ENCODE results near the gene BPIFB6. TPM values are rescaled to one million over a fixed set of nuclear protein-coding genes. Genes with fewer than 3 reads are reported as not detected.

The BPIFB6 gene
- polyA plus RNA-seq, 1 of the 3 experiments (the other 2 are of a cell fraction) = not detected

DNA sequence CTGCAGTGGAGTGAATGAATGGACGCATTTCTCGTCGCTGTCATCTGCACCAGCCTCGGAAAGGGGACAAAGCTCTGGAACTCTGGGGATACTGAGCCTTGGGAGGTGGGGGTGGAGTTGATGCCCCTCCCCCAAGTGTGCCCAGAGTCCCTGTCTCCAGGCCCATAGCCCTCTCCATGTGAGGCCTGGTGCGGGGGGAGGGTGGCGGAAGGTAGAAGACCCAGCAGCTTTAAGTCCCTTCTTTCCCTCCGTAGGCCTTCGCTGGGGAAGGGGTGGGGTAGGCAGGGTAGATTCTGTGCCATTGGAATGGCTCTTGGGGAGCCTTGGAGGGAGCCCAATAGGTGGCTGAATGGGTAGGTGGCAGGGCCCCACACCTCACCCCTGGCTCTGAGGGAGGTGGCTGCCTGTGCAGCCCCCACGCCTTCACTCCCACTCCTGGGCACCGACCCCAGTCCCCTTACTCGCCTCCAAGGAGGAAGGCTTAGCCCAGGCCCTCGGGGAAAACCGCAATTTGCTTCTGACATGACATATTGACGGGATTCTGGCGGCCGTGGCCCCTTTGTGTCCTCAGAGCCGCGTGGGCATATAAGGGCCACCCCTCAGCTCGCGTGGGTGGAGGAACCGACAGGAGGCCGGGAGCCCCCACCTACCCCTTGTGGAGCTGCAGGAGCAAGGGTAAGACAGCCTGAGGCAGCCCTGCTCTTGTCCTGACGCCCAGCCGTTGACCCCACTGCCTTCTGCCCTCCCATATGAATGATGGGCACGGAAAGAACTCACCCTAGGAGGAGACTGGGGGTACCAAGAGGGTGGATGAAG, 22.1 kb downstream of the BPIFB6 start, which contains the start of gene BPIFB3:
Gene BPIFB3, plus strand, starts transcription at position 613 of the 816 bp plus-strand sequence. CDS start 1,533 bp downstream, outside the sequence.
- CTCF ChIA-PET = no interaction called here
- no peak within 1 kb of the TSS for H3K9ac ChIP-seq
- peaks cover 42% of the 10 kb centered on the region; the same call in 1 of the 2 replicates for H3K27me3 ChIP-seq (ENCODE audit: insufficient read depth)
- H3K4me3 ChIP-seq (ENCODE audit: low read depth in 2 of 2, low read length in 1 of 2) = no peak within 1 kb of the TSS
- DNase-seq = no peak
- POLR2A ChIA-PET = no interaction called here
- TF ChIP-seq, protein P1, sequence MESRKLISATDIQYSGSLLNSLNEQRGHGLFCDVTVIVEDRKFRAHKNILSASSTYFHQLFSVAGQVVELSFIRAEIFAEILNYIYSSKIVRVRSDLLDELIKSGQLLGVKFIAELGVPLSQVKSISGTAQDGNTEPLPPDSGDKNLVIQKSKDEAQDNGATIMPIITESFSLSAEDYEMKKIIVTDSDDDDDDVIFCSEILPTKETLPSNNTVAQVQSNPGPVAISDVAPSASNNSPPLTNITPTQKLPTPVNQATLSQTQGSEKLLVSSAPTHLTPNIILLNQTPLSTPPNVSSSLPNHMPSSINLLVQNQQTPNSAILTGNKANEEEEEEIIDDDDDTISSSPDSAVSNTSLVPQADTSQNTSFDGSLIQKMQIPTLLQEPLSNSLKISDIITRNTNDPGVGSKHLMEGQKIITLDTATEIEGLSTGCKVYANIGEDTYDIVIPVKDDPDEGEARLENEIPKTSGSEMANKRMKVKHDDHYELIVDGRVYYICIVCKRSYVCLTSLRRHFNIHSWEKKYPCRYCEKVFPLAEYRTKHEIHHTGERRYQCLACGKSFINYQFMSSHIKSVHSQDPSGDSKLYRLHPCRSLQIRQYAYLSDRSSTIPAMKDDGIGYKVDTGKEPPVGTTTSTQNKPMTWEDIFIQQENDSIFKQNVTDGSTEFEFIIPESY (IDR thresholded peaks at IDR 0.05; ENCODE audit: borderline replicate concordance, low read depth) = no peak
- TF ChIP-seq FOXM1 (IDR thresholded peaks at IDR 0.05; ENCODE audit: low read depth) (no peak), RFX5 (IDR thresholded peaks at IDR 0.05; ENCODE audit: low read length) (no peak)
- no peak within 1 kb of the TSS for H3K27ac ChIP-seq (ENCODE audit: low read depth in 2 of 2, low read length in 1 of 2)
- H3K9me3 ChIP-seq = no peaks in the 10 kb centered on the region
- H3K36me3 ChIP-seq (replicated peaks in 1 of 2; ENCODE audit: control insufficient read depth in 1 of 2, insufficient read depth in 2 of 2, low read length in 1 of 2) = no peaks in the 10 kb centered on the region
- H4K20me1 ChIP-seq (ENCODE audit: insufficient read depth) = no peaks in the 10 kb centered on the region
- H2AFZ ChIP-seq (ENCODE audit: low read depth) = no peak within 1 kb of the TSS
- no peaks in the 10 kb centered on the region for H3F3A ChIP-seq (replicated peaks; ENCODE audit: insufficient read depth)
- H3K79me2 ChIP-seq (ENCODE audit: insufficient read depth) = no peaks in the 10 kb centered on the region
- no peak within 1 kb of the TSS for H3K4me2 ChIP-seq
- no peaks in the 10 kb centered on the region for H3K9me2 ChIP-seq
- WGBS (ENCODE audit: low lambda C conversion rate) = 25% methylated on average over 23 of the region's 25 CpGs
- H3K4me1 ChIP-seq (ENCODE audit: control insufficient read depth in 1 of 2, insufficient read depth in 2 of 2, low read depth in 1 of 2, low read length in 1 of 2) = no peaks in the 10 kb centered on the region

DNA sequence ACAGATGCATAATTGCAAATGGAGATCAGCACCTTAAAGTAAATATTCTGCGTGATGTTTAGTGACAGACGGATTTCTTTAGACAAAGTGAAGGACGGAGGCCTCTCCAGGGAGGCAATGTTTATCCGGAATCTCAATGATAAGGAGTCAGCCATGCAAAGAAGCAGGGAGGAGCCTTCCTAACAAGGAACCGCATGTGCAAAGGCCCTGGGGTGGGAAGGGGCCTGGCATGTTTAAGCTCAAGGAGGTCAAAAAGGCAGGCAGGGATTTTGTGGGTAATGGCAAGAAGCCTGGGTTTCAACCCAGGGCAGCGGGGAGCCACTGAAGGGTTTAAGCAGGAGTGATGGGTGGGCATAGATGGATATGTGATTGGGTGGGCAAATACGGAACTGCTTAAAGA, 22.9 kb downstream of the BPIFB6 start:
- ChIA-PET CTCF (no interaction called here), POLR2A (no interaction called here)
- Histone ChIP-seq H3K36me3 (replicated peaks in 1 of 2; ENCODE audit: control insufficient read depth in 1 of 2, insufficient read depth in 2 of 2, low read length in 1 of 2) (no peaks in the 10 kb centered on the region), H4K20me1 (ENCODE audit: insufficient read depth) (no peaks in the 10 kb centered on the region), H3K9ac (no peak overlapping the region), H3K27me3 (ENCODE audit: insufficient read depth) (peaks cover 42% of the 10 kb centered on the region; the same call in 1 of the 2 replicates), H2AFZ (ENCODE audit: low read depth) (no peak overlapping the region), H3K9me3 (no peaks in the 10 kb centered on the region), H3K4me3 (ENCODE audit: low read depth in 2 of 2, low read length in 1 of 2) (no peak overlapping the region), H3K27ac (ENCODE audit: low read depth in 2 of 2, low read length in 1 of 2) (no peak overlapping the region), H3F3A (replicated peaks; ENCODE audit: insufficient read depth) (no peaks in the 10 kb centered on the region), H3K79me2 (ENCODE audit: insufficient read depth) (no peaks in the 10 kb centered on the region), H3K4me1 (ENCODE audit: control insufficient read depth in 1 of 2, insufficient read depth in 2 of 2, low read depth in 1 of 2, low read length in 1 of 2) (no peaks in the 10 kb centered on the region), H3K9me2 (no peaks in the 10 kb centered on the region), H3K4me2 (no peak overlapping the region)
- 24% methylated on average over 7 of the region's 7 CpGs for WGBS (ENCODE audit: low lambda C conversion rate)
- TF ChIP-seq EP300 (IDR thresholded peaks at IDR 0.05; ENCODE audit: borderline replicate concordance in 1 of 2, low read depth in 1 of 2, low read length in 1 of 2) = no peak
- TF ChIP-seq CHD2 (IDR thresholded peaks at IDR 0.05; ENCODE audit: low read length, partially characterized antibody) = no peak
- TF ChIP-seq POLR2AphosphoS5 (IDR thresholded peaks at IDR 0.05; ENCODE audit: low read depth, low read length) = no peak
- no peak for TF ChIP-seq RXRA (IDR thresholded peaks at IDR 0.05; ENCODE audit: borderline replicate concordance, low read depth)
- DNase-seq = no peak

DNA sequence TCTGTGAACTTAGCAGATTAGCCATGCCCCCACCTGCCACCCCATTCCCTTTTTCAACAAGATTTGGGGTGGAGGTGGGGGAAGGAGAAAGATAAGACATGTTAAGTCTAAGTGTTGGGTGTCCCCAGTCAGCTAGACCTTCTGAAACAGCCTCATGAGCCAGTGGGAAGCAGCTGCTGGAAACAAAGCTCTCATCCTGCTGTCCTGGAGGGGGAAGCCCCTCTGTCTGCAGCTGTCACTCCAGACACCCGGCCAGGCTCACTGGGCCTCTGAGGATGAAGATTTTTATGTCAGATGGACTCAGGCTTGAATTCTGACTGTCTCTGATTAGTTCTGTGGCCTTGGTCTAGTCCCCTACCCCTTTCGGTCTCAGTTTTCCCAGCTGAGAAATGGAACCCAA, 23.3 kb downstream of the BPIFB6 start:
- TF ChIP-seq EZH2phosphoT487 (IDR thresholded peaks at IDR 0.05; ENCODE audit: borderline replicate concordance, low read depth) (no peak), FOSL2 (IDR thresholded peaks at IDR 0.05; ENCODE audit: borderline replicate concordance, low read depth) (no peak), MXI1 (IDR thresholded peaks at IDR 0.05; ENCODE audit: low read depth, low read length) (no peak)
- H3K4me3 ChIP-seq (ENCODE audit: low read depth in 2 of 2, low read length in 1 of 2) = no peak overlapping the region
- no peak overlapping the region for H3K4me2 ChIP-seq
- no peak for DNase-seq
- H3K36me3 ChIP-seq (replicated peaks in 1 of 2; ENCODE audit: control insufficient read depth in 1 of 2, insufficient read depth in 2 of 2, low read length in 1 of 2) = no peaks in the 10 kb centered on the region
- 10% methylated on average over 2 of the region's 2 CpGs for WGBS (ENCODE audit: low lambda C conversion rate)
- H3K27me3 ChIP-seq (ENCODE audit: insufficient read depth) = peaks cover 42% of the 10 kb centered on the region; the same call in 1 of the 2 replicates
- no peak overlapping the region for H3K27ac ChIP-seq (ENCODE audit: low read depth in 2 of 2, low read length in 1 of 2)
- no peak overlapping the region for H3K9ac ChIP-seq
- H2AFZ ChIP-seq (ENCODE audit: low read depth) = no peak overlapping the region
- H3F3A ChIP-seq (replicated peaks; ENCODE audit: insufficient read depth) = no peaks in the 10 kb centered on the region
- H4K20me1 ChIP-seq (ENCODE audit: insufficient read depth) = no peaks in the 10 kb centered on the region
- H3K9me3 ChIP-seq = no peaks in the 10 kb centered on the region
- ChIA-PET CTCF (interaction anchor here (1.4 kb wide), 1 partner anchor 8 kb away, joined by 3 read pairs; no protein-coding TSS in a partner anchor), POLR2A (no interaction called here)
- H3K79me2 ChIP-seq (ENCODE audit: insufficient read depth) = no peaks in the 10 kb centered on the region
- H3K9me2 ChIP-seq = no peaks in the 10 kb centered on the region
- no peaks in the 10 kb centered on the region for H3K4me1 ChIP-seq (ENCODE audit: control insufficient read depth in 1 of 2, insufficient read depth in 2 of 2, low read depth in 1 of 2, low read length in 1 of 2)

All from SK-N-SH (cell line).